ENCODE data around the gene RGS12. TPM values are rescaled to one million over a fixed set of nuclear protein-coding genes. Genes with fewer than 3 reads are reported as not detected.

RGS12 gene
- total RNA-seq, 1 experiment from 2014 or later: 36.6 TPM

DNA sequence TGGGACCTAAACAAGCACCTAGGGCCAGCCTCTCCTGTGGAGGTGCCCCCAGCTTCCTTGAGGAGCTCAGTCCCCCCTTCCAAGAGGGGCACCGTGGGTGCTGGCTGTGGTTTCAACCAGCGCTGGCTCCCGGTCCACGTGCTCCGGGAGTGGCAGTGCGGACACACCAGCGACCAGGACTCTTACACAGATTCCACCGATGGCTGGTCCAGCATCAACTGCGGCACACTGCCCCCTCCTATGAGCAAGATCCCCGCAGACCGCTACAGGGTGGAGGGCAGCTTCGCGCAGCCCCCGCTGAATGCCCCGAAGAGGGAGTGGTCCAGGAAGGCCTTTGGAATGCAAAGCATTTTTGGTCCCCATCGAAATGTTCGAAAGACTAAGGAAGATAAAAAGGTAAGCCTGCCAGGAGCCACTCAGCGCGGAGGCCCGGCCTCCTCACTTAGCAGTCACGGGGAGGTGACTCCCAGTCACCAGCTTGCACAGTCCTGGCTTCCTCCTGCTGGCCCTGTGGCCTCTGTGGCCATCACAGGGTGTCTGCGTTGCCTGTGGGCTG is 24.9 kb downstream of the RGS12 start:
- no peaks in the 10 kb centered on the region for H3K9me2 ChIP-seq (ENCODE audit: insufficient read depth)
- no TSS peak for BruUV-seq (replicated peaks)
- no peak for DNase-seq
- peaks cover 3% of the 10 kb centered on the region; the same call in 1 of the 2 replicates for H3K4me1 ChIP-seq (replicated peaks; ENCODE audit: insufficient read depth)
- intact Hi-C loops (cut with micrococcal nuclease; ENCODE audit: unreplicated experiment): no loop called here
- TF ChIP-seq EZH2 (IDR thresholded peaks at IDR 0.05; ENCODE audit: low read depth) (no peak), CTCF (conservative IDR thresholded peaks at IDR 0.05) (no peak)
- H3K36me3 ChIP-seq (ENCODE audit: low read depth): no peaks in the 10 kb centered on the region
- no peak overlapping the region for H2AFZ ChIP-seq
- no peaks in the 10 kb centered on the region for H3K9me3 ChIP-seq (ENCODE audit: insufficient read depth, low read depth)
- no peak overlapping the region for H3K27ac ChIP-seq
- no peaks in the 10 kb centered on the region for H4K20me1 ChIP-seq (ENCODE audit: insufficient read depth)
- no peak overlapping the region for H3K4me2 ChIP-seq
- no peaks in the 10 kb centered on the region for H3K27me3 ChIP-seq (ENCODE audit: insufficient read depth, low read depth)
- CTCF ChIA-PET: no interaction called here
- H3F3A ChIP-seq (ENCODE audit: insufficient read depth, low read depth): no peaks in the 10 kb centered on the region
- no peak overlapping the region for H3K4me3 ChIP-seq
- H3K79me2 ChIP-seq (ENCODE audit: low read depth): no peaks in the 10 kb centered on the region
- POLR2A ChIA-PET (ENCODE audit: unreplicated experiment): no interaction called here

GRCh38 chr4:3318561-3319021 is 25.8 kb downstream of the RGS12 start:
- no peaks in the 10 kb centered on the region for H3K27me3 ChIP-seq (ENCODE audit: insufficient read depth, low read depth)
- no peaks in the 10 kb centered on the region for H4K20me1 ChIP-seq (ENCODE audit: insufficient read depth)
- no TSS peak for BruUV-seq (replicated peaks)
- H3K36me3 ChIP-seq (ENCODE audit: low read depth): no peaks in the 10 kb centered on the region
- no peaks in the 10 kb centered on the region for H3K9me3 ChIP-seq (ENCODE audit: insufficient read depth, low read depth)
- ChIA-PET POLR2A (ENCODE audit: unreplicated experiment) (no interaction called here), CTCF (no interaction called here)
- H2AFZ ChIP-seq: no peak overlapping the region
- no peaks in the 10 kb centered on the region for H3K4me1 ChIP-seq (replicated peaks; ENCODE audit: insufficient read depth)
- no peaks in the 10 kb centered on the region for H3F3A ChIP-seq (ENCODE audit: insufficient read depth, low read depth)
- no peak overlapping the region for H3K4me2 ChIP-seq
- TF ChIP-seq CTCF (conservative IDR thresholded peaks at IDR 0.05) (no peak), EZH2 (IDR thresholded peaks at IDR 0.05; ENCODE audit: low read depth) (no peak)
- intact Hi-C loops (cut with micrococcal nuclease; ENCODE audit: unreplicated experiment): no loop called here
- no peak overlapping the region for H3K27ac ChIP-seq
- no peaks in the 10 kb centered on the region for H3K9me2 ChIP-seq (ENCODE audit: insufficient read depth)
- no peak overlapping the region for H3K4me3 ChIP-seq
- H3K79me2 ChIP-seq (ENCODE audit: low read depth): no peaks in the 10 kb centered on the region
- no peak for DNase-seq

DNA sequence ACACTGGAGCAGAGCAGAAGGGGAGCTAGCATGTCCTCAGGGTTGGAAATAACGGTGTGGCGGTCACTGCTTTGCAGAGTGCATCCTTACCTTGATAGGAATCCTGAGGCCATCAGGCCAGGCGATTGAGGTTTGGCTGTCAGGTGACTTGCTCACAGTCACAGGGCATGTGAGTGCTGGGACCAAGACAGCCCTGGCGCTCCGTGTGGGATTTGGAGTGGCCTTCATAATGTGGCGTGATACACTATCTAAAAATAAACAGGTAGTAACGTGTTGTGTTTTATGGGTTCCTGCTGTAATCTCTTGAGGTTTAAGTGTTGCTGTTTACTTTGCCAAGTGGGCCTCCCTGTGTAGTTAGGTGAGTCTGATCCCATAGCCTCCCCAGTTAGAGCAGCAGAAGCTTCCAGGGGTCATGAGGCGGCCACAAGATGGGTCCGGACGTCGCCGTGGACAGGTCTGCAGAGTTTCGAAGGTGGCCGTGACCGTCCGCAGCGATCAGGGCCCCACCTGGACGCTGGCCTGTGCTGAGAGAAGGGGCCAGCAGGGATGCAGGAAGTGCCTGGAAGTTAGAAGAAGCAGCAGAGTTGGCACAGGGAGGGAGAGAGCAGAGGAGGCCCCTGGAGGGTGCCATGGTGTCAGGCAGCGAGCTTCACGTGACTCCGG is 27.7 kb downstream of the RGS12 start:
- no peak overlapping the region for H3K4me3 ChIP-seq
- no peaks in the 10 kb centered on the region for H3F3A ChIP-seq (ENCODE audit: insufficient read depth, low read depth)
- ChIA-PET CTCF (no interaction called here), POLR2A (ENCODE audit: unreplicated experiment) (no interaction called here)
- TF ChIP-seq CTCF (conservative IDR thresholded peaks at IDR 0.05) (no peak), EZH2 (IDR thresholded peaks at IDR 0.05; ENCODE audit: low read depth) (no peak)
- H3K9me3 ChIP-seq (ENCODE audit: insufficient read depth, low read depth): no peaks in the 10 kb centered on the region
- H3K4me2 ChIP-seq: no peak overlapping the region
- intact Hi-C loops (cut with micrococcal nuclease; ENCODE audit: unreplicated experiment): no loop called here
- H4K20me1 ChIP-seq (ENCODE audit: insufficient read depth): no peaks in the 10 kb centered on the region
- no peaks in the 10 kb centered on the region for H3K4me1 ChIP-seq (replicated peaks; ENCODE audit: insufficient read depth)
- no peaks in the 10 kb centered on the region for H3K36me3 ChIP-seq (ENCODE audit: low read depth)
- no peaks in the 10 kb centered on the region for H3K27me3 ChIP-seq (ENCODE audit: insufficient read depth, low read depth)
- no peaks in the 10 kb centered on the region for H3K9me2 ChIP-seq (ENCODE audit: insufficient read depth)
- H2AFZ ChIP-seq: no peak overlapping the region
- no TSS peak for BruUV-seq (replicated peaks)
- no peaks in the 10 kb centered on the region for H3K79me2 ChIP-seq (ENCODE audit: low read depth)
- H3K27ac ChIP-seq: no peak overlapping the region
- no peak for DNase-seq

Data from PC-9 (cell line).